ENCODE results near the gene SULF2.

SULF2 gene

GRCh38 chr20:47761482-47762047, 23.7 kb downstream of the SULF2 start:
- DNase-seq (ENCODE audit: low read depth): no peak

DNA sequence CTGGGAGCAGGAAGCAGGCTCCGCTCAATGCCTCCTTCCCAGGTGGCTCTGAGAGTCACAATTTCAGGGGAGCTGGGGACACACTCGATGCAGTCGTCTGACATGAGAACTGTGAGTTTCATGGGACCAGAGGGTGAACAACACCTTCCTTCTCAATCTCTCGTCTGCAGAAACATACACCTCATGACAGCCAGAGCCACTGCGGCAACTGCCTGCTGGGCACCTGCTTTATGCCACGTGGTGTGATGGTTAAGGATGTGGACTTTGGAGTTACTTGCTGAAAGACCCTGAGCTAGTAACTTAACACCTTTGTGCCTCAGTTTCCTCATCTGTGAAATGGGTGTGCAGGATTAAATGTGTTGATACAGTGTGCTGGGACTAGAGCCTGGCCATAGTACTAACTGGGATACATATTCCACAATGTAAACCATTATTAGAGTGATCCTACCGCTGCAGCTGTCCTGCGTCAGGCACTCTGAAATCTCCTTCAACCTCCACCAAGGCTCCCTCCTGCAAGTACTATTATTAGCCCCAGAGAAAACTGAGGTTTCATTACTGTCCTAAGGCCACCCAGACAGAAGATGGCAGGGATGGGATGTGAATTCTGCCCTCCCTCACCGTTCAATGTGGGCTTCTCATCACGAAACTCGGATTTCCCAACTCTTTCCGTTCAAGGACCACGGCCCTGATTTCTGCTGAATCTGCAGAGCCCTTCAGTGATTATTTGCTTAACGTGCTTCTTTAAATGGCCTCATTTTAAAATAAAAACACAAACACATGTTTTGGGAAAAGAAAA, 24.4 kb downstream of the SULF2 start:
- no peak for DNase-seq (ENCODE audit: low read depth)

- no peak for DNase-seq (ENCODE audit: low read depth)
Measured at GRCh38 chr20:47758517-47759450, 26.5 kb downstream of the SULF2 start.

DNA sequence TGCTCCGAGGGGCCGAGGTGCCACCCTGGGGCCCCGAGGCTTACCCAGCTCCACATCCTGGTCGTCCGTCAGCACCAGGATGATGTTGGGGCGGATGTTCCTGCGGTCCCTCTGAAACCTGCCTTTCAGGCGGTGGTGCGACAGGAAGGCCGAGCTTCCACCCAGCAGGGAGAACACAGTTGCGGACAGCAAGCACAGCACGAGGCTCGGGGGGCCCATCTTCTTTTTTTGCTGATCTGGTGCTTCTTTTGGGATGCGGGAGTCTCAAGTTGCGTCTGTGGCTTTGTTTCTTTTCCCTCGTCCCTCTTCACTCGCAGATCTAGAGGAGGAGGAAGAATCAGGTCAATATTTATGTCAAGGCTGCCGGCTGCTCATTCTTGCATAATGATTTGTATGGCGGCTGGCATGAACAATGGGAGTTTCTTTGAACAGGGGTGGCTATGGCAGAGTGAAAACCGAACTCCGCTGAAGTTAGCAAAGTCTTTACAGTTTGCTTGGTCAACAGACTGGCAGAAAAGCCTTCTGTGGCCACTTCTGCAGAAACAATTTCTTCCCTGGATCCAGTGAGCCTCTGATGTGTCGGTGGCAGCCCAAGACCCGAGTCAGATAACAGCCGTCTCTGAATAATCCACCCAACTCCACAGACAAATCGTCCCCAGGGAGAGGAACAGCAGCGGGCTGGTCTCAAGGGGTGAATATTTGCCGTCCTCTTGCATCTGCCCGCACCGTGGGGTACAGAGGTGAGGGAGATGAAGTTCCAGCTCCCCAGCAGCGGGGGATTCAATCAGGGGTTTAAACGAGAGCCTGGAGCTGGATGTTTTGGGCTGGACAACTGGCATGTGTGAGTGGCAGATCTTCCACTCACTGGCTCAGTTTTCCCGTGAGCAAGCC, 27.9 kb downstream of the SULF2 start:
- DNase-seq (ENCODE audit: low read depth): no peak

- DNase-seq (ENCODE audit: low read depth): no peak
Measured at GRCh38 chr20:47754946-47755652, 30.2 kb downstream of the SULF2 start.

DNA sequence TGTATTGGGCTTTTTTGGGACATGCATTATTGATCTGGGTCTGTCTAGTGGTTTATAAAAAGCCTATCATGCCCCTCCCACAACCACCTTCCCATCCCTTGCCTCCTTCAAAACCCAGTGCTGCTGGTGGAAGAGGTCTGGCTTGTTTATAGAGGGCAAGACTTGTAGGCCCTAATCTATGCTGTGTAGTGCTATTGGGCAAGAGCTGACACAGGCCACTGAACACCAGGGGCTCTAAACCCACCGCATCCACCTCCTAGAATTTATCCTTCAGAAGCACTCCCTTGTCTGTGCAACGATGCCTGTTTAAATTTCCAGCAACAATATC, 30.9 kb downstream of the SULF2 start:
- no peak for DNase-seq (ENCODE audit: low read depth)

DNA sequence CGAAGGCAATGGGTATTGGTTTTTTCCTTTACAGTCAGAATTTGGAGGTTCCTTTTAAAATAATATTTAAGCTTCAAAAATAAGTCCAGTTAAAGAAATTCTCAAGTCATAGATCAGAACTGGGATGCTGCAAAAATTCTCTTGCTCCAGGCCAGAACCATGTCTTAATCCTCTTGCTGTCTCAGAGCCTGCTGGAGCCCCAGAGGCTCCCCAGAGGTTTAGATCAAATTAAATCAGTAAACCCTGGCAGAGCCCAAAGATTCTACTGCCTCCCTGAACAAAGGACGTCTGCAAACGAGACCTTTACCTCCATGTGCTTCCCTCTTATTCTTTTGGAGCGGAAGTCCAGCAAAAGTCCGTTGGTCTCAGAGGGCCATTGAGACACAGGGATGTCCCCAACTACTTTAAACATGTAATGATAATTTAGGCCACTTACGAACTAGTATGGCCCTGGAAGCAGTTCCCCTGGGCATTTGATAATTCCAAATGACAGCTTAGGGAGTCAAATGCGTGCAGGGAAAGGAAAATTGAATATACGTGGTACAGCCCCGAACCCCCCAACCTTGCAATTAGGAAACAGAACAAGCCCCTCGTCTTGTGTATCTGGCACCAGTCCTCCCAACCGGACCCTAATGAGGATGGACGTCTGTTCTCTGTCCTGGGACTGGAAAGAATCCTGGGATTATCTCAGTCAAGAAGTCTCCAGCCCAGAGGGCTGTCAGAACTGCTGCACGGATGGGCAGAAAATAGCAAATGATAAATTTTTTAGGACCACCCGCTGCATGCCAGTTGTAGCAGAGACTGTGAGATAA, 31.5 kb downstream of the SULF2 start:
- DNase-seq (ENCODE audit: low read depth): no peak

DNA sequence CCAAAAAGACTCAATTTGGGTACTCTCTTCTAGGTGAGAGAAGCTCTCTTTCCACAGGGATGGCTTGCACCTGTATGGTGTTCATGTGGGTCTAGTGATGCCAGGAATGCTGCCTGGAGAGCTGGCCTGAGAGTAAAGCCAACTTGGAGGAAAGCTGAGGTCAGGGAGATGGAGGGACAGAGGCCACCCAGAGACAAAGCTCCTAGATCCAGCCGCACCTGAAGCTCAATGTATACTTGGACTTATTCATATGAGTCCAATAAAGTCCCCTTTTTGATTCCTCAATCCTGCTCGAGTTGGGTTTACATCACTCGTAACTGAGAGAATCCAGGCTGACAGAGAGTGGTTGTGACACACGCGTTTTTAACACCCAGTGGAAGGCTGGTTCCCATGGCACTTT, 33.8 kb downstream of the SULF2 start:
- no peak for DNase-seq (ENCODE audit: low read depth)

- DNase-seq (ENCODE audit: low read depth): no peak
Measured at GRCh38 chr20:47749339-47749738, 35.9 kb downstream of the SULF2 start.

DNA sequence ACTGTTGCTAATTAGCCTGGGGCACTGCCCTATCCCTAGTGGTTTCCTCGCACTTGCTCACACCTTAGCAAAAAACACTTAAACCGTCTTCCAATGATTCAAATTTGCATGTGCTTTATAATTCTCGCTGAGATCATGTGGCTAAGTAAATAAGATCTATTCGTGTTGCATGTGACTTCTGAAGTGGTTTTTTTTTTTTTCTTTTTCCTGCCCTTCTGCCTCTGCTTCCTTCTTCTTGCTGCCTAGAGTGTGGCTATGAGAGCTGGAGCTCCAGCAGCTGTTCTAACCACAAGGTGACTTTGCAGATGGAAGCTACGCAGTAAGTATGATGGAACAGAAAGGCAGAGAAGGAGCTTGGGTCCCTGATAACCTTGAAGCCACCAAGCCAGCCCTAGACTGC, 36.5 kb downstream of the SULF2 start:
- no peak for DNase-seq (ENCODE audit: low read depth)

GRCh38 chr20:47748069-47748468, 37.2 kb downstream of the SULF2 start:
- no peak for DNase-seq (ENCODE audit: low read depth)

DNA sequence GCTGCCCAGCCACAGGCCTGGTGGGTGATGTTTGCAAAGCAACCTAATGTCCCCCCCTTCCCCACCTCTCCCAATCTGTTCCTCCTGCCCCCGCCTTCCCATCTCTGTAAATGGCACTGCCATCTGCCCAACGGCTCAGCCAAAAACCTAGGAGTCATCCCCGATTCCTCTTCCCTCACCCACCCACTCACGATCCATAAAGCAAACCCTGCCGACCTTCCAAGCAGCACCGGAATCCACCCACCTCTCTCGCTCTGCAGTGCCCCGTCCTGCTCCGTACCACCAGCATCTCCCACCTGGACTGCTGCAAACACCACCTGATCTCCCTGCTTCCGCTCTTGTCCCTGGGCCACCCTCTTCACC, 37.6 kb downstream of the SULF2 start:
- no peak for DNase-seq (ENCODE audit: low read depth)

DNA sequence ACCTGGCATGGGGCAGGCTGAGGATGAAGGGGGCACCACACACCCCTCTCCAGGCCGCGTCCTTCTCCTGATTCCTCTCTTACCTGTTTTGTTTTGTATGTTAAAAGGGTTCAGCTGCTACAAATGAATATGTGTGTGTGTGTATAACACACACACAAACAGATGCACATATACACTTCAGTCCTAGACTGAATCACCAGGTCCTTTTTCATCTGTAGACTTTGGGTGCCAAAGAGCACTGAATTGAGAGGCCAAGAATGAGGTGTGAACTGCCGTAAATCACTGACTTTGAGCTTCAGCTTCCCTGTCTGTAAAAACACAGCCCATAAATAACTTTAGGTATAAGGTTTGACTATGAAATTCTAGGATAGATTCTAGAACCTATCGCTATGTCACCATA, 40.5 kb downstream of the SULF2 start:
- DNase-seq (ENCODE audit: low read depth): no peak

- no peak for DNase-seq (ENCODE audit: low read depth)
Measured at GRCh38 chr20:47743671-47744070, 41.6 kb downstream of the SULF2 start.

GRCh38 chr20:47741669-47742608, 43.3 kb downstream of the SULF2 start:
- no peak for DNase-seq (ENCODE audit: low read depth)

DNA sequence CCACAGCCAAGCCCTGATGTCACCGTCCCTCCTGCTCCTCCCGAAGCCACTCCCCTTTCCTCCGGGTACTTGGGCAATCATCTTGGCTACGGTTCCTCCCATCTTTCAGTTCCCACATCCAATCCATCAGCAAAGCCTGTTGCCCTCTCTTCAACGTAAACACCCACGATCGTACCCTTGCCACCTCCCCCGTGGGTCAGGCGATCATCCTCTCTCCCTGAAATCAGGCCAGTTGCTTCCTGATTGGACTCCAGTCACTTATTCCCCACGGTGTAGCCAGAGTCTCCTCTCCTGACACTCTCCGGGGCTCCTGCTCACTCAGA, 44.5 kb downstream of the SULF2 start:
- no peak for DNase-seq (ENCODE audit: low read depth)

DNA sequence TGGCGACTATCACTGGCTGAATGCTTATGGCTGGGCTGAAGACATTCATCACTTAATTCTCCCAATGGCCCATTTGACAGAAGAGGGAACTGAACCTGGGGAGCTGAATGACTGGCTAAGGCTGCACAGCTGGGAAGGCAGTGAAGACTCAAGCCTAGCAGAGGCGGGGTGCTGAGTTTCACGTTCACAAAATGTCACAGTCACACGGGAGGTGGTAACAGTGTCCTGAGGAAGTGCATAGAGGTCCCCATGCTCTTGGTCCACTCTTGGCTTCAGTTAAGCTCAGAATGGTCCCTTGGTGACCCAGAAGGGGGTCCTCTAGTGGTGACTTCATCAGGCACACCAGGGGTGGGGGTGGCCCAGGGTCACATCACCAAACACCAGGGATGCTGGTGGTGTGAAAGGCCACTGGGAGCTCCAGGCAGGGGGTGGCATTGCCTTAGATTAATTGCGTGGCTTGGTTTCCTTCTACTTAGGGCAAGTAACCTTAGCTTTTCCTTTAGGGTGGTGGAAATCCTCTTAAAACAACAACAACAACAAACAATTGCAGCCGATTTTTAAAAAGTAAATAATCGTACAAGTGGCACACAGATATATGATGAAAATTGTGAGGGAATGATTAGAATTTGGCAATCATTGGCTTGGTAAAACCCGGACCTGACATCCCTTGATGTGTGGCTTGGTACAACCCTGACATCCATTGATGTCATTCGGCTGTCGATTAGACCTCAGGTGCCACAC, 45.0 kb downstream of the SULF2 start:
- DNase-seq (ENCODE audit: low read depth): no peak

GRCh38 chr20:47737923-47738322, 47.4 kb downstream of the SULF2 start:
- no peak for DNase-seq (ENCODE audit: low read depth)
